Left forelimb (tissue), 1 donor: ENCODE measurements around the gene AP3D1.
A peak's percentile ranks its signal among the peaks of the same experiment; 100 is the strongest.

Source experiments
- DNase-seq: peaks from one replicate; pipeline ENCODE4 v3.0.0-alpha.2; 2018; ENCODE audit warnings: low spot score

The AP3D1 gene

DNA sequence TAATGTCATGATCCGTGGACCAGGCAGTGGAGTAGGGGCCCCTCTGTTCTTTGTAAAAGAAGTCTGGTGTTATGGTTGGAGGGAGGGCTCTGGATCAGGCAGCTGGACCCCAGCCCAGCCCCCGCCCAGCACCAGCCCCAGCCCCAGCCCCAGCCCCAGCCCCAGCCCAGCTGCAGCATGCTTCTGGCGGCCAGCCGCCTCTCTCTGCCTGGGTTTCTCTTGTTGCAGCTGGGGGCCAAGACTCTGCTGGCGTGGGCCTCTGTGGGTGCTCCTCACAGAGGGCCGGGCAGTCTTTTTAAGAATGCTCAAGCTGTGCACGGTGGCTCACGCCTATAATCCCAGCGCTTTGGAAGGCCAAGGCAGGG is 30.2 kb upstream of the AP3D1 start:
- DNase-seq: peak; percentile 88

DNA sequence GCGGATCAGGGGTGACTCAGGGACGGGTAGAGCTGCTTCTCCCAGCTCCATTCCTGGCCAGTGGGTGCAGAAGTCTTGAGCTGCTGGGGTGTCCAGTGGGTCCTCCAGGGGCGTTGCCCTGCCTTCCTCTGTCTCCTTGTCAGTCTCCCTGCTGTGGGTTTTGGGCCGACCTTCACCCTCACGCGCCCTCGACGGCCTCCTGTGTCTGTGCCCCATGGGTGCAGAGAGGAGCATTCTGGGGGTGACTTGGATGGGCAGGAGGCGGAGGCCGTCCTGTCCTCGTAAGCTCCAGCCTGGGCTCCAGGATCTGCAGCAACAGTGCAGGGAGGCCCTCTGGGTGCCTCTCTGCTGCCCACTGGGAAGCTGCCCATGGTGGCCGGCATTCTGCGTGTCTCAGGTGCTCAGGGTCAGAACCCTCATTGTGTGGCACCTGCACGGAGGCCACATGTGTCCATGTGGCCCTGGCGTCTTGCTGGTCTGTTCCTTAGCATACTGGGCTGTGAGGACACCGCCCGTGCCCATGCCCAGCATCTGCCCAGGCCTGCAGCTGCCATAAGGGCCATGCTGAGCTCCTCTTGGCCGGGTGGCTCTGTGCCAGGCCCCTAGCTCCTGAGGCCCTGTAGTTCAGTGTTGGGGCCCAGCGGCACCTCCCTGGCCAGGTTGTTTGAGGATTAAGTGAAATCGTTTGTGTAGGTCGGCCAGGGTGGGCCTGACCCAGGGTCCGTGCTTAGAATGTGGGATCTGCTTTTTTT is 29.7 kb upstream of the AP3D1 start:
- DNase-seq: no peak

DNA sequence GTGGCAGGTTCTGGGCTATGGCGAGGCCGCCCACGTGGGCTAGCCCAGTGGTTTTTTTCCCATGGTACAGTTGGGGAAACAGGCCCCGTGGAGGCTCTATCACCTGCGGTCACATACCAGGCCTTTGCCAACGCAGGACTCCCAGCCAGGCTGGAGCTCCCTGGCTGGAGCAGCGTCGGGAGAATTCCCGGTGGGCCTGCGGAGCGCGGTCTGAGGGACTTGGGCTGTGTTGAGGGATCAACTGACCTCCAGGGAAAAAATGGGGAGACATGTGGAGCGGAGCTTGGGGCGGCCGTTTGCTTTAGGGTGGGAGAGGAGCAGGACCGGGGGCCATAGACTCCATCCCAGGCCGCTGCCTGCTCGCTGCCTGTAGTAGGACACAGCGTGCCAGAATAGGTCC is 28.7 kb upstream of the AP3D1 start:
- no peak for DNase-seq

DNA sequence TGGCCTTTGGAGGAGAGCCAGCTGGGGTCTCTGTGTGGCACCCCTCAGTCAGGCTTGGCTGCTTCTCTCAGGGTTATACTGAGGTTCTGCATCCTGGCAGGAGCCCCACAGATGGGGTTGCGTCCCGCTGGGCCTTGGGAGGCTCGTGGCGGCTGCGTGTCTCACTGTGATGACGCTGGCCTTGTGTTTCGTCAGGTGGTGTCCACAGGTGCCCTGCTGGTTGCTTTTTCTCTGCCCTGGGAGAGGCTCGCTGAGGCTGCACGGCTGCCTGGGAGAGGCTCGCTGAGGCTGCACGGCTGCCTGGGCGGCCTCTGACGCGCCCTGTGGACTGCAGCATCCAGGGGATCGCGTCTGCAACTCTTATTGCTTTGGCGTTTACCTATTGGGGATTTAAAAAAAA is 27.7 kb upstream of the AP3D1 start:
- DNase-seq: no peak

DNA sequence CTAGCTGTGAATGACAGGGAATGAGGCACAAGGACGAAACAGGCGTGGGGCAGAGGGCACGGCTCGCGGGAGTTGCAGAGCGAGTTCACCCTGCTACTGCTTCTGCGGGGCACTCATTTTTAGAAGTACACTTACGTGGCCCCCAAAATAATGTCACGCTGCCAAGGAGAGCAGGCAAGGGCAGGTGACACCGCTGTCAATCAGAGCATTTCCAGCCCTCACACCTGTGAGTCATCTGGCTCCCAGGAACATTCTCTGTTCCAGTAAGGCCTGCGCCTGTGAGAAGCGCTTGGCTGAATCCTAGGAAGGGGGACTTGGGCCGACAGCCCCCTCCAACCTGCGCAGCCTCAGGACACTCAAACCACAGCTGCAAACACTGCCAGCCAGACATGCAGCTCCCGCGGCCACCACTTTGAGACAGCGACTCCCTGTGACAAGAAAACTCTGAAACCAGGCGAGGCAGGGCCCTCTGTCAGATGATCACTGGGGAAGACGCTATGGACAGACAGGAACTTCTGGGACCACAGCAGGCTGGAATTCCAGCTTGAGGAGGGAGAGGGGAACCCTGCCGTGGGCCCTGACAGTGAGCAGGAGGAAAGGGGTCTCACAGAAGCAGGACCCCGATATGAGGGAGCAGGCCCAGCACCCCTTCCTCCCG is 25.1 kb upstream of the AP3D1 start:
- DNase-seq: no peak

DNA sequence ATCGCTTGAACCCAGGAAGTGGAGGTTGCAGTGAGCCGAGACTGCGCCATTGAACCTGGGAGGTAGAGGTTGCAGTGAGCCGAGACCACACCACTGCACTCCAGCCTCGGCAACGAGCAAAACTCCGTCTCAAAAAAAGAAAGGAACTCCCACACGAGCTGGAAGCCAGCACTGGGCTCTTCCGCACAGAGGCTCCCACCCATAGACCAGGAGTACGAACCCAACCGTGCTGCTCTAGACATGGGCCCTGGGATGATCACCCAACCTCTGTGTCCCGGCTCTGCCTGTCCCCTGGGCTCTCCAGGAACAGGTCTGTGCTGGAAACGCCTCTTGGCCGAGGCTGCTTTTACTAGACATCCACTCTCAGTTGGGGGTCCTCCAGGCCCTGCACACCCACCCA is 24.4 kb upstream of the AP3D1 start:
- DNase-seq: no peak

DNA sequence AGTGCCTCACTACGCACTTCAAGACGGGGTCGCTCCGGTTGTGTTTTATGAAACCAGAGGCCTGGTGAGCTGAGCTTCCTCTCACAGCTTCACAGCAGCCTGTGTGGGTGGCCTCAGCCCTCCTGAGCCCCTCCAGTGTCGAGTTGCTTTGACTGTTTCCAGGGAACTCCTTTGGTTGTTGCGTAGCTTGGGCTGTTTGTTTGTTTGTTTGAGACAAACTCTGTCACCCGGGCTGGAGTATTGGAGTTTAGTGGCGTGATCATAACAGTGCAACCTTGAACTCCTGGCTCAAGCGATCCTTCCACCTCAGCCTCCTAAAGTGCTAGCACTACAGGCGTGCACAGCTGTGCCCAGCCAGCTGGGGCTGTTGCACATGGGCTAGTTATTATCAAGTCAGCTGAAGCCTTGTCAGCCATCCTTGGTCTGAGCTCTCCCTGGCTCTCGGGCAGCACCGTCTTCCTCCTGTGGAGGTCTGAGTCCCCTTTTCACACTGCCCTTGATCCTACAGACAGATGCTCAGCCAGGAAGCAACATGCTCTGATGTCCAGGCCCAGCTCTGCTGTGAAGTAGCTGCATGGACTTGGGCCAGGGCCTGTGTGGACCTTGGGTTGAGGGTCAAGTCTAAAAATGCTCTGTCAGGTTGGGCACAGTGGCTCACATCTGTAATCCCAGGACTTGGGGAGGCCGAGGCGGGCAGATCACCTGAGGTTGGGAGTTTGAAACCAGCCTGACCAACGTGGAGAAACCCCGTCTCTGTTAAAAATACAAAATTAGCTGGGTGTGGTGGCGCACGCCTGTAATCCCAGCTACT is 22.6 kb upstream of the AP3D1 start:
- no peak for DNase-seq

DNA sequence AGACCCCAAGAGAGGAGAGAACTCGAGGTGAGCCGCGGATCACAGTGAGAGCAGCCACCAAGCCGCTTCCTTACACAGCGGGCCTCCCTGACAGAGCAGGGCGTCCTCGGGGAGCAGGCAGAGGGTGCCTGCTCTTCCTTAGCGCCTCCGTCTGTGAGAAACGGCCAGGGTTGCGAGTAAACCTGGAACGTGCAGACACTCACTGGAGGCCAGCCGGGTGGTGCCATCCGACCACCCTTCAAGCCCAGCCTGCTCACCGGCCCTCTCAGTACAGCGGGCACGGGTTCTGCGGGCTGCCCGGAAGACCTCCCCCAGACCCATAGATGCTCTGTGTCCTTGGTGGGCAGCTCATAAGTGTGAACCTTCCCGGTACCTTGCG is 22.0 kb upstream of the AP3D1 start:
- no peak for DNase-seq

DNA sequence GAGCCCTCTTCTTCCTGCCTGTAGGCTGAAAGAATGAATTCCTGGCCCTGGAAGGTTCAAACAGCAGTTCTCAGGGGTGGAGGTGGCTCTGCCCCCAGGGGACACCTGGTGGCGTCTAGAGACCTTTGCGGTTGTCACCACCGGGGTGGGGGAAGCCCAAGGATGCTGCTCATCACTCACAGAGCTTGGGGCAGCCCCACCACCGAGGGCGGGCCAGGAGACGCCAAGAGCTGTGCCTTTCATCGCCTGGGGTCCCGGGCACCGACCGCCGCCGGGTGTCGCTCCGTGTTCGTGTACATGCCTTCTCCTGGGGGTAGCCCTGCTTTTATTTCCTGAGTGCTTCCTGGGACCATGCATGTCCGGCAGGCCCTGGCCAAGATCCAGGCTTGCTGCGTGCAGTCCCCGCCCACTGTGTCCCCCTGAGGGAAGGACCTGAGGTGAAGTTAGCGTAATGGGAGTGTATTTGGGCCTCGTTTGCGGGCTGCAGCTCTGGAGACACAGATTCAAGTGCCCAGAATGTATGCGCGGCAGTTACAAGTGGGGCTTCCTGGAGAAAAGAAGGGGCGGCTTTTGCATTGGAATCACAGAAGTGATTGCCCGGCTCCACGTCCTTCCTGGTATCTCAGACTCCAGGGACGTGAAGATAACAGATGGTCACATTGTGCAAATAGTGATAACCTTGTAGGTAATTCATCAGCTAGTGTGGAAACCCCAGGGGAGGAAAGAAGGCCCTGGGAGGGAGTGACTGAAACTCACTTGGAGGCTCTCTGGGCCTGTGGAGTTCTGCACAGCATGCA is 20.2 kb upstream of the AP3D1 start:
- no peak for DNase-seq

DNA sequence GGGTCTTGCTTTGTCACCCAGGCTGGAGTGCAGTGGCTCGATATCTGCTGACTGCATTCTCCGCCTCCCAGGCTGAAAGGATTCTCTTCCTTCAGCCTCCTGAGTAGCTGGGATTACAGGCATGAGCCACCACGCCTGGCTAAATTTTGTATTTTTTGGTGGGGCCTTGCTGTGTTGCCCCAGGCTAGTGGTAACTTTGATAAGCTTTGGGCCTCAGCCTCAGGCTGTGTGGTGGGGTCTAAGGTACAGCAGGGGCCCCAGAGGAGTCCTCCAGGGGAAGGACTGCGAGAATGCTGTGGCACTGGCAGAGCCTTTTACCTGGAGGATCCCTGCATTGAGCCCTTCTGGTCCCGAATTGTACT is 19.6 kb upstream of the AP3D1 start:
- no peak for DNase-seq

DNA sequence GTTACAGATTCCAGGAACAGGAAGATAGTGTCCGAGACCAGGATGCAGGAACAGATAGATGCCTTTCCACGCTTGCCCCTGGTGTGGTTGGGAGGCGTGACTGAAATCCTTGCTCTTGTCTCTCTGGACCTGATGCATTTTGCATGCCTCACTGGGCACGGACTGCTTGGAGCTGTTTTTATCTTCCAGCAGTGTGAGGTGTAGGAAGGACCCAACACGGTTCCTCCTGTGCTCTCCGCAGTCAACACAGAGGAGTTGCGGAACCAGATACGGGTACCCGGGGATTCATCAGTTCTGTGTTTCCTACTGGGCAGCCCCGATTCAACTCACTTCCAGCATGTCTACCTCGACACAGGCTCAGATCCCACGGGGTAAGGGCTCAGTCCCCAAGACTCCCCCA is 18.9 kb upstream of the AP3D1 start:
- DNase-seq: no peak

DNA sequence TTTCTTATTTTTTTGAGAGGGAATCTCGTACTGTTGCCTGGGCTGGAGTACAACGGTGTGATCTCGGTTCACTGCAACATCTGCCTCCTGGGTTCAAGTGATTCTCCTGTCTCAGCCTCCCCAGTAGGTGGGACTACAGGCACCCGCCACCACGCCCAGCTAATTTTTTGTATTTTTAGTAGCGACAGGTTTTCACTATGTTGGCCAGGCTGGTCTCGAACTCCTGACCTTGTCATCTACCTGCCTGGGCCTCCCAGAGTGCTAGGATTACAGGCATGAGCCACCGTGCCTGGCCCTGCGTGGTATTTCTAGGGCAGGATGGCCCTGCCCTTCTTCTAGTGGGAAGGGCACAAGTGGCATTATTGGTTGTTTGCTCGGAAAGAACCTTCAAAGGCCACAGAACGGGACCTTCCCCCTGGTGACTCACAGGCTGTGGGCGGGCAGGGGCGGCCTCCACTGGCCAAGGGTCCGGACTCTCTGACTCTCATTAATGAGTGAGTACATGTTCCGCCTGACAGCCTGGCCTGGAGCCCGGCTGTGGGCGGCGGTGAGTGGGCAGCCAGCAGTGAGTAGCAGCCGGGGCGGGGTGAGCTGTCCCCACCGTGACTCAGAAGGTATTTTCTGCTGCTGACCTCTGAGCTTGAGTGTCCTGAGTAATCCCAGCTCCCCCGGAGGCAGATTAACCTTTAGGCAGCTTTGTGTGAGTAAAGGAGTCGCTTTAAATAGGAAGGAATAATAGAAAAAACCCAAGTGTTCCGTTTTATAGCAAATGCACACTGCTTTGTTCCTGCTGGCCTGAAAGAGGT is 17.5 kb upstream of the AP3D1 start:
- peak; percentile 88 for DNase-seq

DNA sequence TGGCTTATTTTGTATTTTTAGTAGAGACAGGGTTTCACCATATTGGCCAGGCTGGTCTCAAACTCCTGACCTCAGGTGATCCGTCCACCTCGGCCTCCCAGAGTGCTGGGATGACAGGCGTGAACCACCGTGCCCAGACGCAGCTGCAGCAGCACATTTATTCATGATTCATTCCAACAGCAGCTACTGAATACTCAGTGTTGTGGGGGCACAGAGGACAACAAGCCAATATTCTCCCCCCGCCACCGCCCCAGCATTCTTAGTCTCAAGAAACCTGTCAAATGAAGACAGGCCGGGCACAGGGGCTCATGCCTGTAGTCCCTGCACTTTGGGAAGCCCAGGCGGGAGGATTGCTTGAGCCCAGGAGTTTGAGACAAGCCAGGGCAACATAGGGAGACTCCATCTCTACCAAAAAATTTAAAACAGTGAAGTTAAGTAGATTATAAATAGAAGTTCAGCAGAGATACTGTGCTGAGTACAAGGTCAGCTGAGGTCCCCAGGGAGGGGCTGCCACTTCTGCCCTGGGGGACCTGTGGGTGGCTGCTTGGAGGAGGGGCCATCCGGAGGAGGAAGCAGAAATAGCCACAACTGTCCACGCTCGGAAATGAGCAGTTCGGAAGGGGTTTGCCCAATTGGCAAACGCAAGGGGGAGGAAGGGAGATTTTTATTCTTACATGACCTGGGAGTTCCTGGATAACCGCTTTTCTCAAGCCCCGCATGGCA is 16.7 kb upstream of the AP3D1 start:
- DNase-seq: no peak

DNA sequence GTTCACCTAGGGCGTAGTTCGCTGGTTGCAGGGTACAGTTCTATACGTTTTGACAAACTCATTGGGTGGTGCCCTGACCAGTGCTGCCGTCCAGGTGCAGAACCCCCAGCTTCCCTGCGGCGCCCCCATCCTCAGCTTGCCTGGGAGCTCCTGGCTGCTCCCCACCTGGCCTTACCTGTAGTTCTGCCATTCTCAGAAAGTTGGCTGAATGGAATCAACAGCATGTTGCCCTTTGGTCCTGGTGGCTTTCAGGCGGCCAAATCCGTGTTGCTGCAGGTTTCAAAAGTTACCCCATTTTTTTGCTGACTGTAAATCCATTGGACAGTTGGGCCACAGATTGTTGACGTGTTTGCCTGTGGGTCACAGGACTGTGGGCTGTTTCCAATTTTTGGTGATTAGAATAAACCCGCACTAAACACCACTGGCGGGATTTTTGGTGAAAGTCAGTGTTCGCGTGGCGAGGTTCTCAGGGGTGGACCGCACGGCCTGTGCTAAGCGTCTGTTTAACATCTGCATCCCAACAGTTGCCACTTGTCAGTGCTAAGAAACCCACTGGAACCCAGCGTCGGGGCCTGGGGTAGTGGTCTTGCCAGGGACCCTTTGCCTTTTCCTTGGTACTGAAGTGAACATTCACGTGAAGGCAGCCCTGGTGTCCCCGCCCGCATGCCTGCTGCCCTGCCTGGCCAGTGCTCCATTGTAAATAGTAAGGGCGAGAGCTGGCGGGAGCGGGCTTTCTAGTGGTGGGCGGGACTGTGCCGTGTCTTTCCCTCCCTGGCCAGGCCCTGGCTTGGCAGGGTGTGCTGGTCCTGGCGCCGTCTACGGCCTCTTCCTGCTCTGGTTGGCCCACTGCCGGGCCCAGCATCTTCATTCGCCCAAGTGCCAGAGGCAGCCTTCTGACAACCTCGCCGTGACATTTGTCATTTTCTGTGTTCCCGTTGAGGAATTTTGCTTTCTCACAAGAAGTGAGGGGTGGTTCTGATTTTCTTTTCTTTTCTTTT is 15.7 kb upstream of the AP3D1 start:
- DNase-seq: no peak

DNA sequence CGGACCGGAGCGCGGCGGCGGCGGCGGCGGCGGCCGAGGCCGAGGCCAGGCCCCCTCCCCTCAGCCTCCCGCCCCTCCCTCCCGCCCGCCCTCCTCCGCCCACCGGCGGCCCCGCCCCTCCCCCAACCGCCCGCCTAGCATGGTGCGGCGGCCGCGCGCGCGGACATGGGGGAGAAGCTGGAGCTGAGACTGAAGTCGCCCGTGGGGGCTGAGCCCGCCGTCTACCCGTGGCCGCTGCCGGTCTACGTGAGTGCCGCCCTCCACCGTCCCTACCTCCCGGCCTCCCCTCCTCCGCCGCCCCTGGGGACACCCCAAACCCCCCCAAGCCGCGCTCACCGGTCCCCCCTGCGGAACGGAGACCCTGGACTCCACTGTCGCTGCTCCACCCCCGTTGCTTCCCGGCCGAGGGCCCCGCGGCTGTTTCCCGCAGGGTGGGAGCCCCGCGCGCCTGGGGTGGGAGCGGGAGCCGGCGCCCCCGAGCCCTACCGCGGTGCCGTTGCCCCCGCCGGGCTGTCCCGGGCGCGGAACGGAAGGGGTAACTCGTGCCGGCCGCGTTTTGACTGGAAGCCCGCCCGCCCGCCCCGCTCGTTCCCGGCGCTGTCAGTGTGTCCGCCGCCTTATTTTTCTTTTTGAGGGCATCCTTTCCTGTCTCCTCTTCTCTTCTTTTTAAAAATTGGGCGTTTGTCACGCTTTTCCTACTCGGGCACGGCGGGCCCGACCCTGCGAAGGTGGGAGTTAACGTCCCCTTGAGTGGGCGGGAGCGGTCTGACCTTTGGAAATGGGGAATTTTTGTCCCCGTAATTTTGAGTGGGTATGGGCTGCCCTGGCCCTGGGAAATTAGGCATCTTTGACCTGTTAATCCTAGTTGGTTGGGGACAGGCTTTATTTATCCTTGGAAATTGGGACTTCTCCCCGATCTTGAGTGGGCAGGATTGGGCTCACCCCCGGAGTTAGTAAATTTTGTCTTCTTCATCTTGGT is 12.9 kb upstream of the AP3D1 start:
- DNase-seq: no peak

DNA sequence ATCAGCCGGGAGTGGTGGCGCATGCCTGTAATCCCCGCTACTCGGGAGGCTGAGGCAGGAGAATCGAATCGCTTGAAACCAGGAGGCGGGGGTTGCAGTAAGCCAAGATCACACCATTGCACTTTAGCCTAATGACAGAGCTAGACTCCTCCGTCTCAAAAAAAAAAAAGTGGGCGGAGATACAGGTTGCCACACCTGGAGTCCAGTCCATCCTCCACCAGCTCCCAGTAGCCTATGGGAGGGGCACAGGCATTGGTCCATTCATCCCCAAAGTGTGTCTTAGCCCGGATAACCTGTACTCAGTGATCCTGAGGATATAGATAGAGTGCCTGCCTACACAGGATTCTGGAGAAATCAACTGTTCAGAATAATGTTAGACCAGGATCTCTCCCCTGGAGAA is 9.0 kb upstream of the AP3D1 start:
- DNase-seq: no peak

DNA sequence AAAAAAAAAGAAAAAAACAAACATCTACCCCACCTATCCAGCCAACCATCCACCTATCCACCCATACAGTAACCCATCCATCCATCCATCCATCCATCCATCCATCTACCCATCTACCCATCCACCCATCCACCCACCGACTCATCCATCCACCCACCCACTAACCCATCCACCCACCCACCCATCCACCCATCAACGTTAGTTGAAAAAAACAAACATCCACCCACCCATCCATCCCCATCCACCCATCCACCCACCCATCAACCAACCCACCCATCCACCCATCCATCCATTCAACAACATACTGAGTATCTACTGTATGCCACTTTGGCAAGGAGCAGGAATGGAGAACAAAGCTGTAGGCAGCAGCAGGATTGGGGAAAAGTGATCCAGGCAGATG is 6.1 kb upstream of the AP3D1 start:
- DNase-seq: no peak

DNA sequence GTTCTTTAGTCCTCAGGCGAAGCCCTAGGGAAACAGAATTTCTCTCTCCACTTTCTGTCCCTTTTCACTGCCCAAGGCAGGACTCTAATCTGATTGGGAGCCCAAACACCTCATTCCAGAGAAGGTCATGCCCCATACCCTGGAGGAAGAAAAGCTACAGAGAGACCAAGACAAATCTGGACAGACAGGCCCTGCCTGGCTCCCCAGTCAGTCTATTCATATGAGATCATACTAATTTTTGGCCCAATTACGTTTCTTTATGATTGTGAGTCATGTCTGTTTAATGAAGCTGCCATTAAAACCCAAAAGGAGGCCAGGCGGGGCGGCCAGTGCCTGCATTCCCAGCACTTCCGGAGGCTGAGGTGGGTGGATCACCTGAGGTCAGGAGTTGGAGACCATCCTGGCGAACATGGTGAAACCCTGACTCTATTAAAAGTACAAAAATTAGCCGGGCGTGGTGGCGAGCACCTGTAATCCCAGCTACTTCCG is 3.3 kb upstream of the AP3D1 start:
- no peak for DNase-seq
